Nephron (organoid): ENCODE data around the gene HCN2.
A peak's percentile ranks its signal among the peaks of the same experiment; 100 is the strongest.

Source experiments
- H3K27ac Mint-ChIP-seq, 3 experiments: 2 replicates each; pipeline ENCODE4 v1.8.0; 2020; ENCODE audit warnings: mixed read lengths in 3 of 3, mild to moderate bottlenecking in 2 of 3, moderate library complexity in 1 of 3
- H3K27me3 Mint-ChIP-seq: 2 replicates; pipeline ENCODE4 v1.8.0; 2021; ENCODE audit warnings: low read depth, mild to moderate bottlenecking, moderate library complexity, mixed read lengths
- H3K36me3 Mint-ChIP-seq: 2 replicates; pipeline ENCODE4 v1.8.0; 2020; ENCODE audit warnings: low read depth, mixed read lengths
- H3K4me1 Mint-ChIP-seq: 2 replicates; pipeline ENCODE4 v1.8.0; 2020; ENCODE audit warnings: mixed read lengths
- H3K4me3 Mint-ChIP-seq, 3 experiments: 2 replicates each; pipeline ENCODE4 v1.8.0; 2020; ENCODE audit warnings: mild to moderate bottlenecking in 3 of 3, mixed read lengths in 3 of 3, moderate library complexity in 2 of 3
- H3K9me3 Mint-ChIP-seq: 2 replicates; pipeline ENCODE4 v1.8.0; 2020; ENCODE audit warnings: mixed read lengths
- TF ChIP-seq, protein P1 (sequence below), 3 experiments: fragments of 200-600 bp; sonication (generic); IDR thresholded peaks; one replicate each; pipeline ENCODE4 v1.5.0; 2021; ENCODE audit warnings: antibody characterized with exemption in 3 of 3; ENCODE audit not compliant: unreplicated experiment in 3 of 3

Gene HCN2

GRCh38 chr19:656751-657559 lies 67.3 kb downstream of the HCN2 start:
- Mint-ChIP-seq H3K27ac (no peak overlapping the region), H3K27me3 (no peaks in the 10 kb centered on the region), H3K4me3 (no peak overlapping the region), H3K4me1 (peaks cover 42% of the 10 kb centered on the region), H3K9me3 (no peaks in the 10 kb centered on the region), H3K36me3 (peaks cover 4% of the 10 kb centered on the region)
- TF ChIP-seq, protein P1, sequence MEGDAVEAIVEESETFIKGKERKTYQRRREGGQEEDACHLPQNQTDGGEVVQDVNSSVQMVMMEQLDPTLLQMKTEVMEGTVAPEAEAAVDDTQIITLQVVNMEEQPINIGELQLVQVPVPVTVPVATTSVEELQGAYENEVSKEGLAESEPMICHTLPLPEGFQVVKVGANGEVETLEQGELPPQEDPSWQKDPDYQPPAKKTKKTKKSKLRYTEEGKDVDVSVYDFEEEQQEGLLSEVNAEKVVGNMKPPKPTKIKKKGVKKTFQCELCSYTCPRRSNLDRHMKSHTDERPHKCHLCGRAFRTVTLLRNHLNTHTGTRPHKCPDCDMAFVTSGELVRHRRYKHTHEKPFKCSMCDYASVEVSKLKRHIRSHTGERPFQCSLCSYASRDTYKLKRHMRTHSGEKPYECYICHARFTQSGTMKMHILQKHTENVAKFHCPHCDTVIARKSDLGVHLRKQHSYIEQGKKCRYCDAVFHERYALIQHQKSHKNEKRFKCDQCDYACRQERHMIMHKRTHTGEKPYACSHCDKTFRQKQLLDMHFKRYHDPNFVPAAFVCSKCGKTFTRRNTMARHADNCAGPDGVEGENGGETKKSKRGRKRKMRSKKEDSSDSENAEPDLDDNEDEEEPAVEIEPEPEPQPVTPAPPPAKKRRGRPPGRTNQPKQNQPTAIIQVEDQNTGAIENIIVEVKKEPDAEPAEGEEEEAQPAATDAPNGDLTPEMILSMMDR (IDR thresholded peaks at IDR 0.05; ENCODE audit: unreplicated experiment in 3 of 3), result no peak

GRCh38 chr19:657611-658010 lies 67.9 kb downstream of the HCN2 start:
- H3K4me3 Mint-ChIP-seq, result no peak overlapping the region
- H3K36me3 Mint-ChIP-seq, result peaks cover 4% of the 10 kb centered on the region
- H3K27me3 Mint-ChIP-seq, result no peaks in the 10 kb centered on the region
- no peak overlapping the region for H3K27ac Mint-ChIP-seq
- TF ChIP-seq, protein P1 (IDR thresholded peaks at IDR 0.05; ENCODE audit: unreplicated experiment in 3 of 3), result no peak
- no peaks in the 10 kb centered on the region for H3K9me3 Mint-ChIP-seq
- peaks cover 42% of the 10 kb centered on the region for H3K4me1 Mint-ChIP-seq

DNA sequence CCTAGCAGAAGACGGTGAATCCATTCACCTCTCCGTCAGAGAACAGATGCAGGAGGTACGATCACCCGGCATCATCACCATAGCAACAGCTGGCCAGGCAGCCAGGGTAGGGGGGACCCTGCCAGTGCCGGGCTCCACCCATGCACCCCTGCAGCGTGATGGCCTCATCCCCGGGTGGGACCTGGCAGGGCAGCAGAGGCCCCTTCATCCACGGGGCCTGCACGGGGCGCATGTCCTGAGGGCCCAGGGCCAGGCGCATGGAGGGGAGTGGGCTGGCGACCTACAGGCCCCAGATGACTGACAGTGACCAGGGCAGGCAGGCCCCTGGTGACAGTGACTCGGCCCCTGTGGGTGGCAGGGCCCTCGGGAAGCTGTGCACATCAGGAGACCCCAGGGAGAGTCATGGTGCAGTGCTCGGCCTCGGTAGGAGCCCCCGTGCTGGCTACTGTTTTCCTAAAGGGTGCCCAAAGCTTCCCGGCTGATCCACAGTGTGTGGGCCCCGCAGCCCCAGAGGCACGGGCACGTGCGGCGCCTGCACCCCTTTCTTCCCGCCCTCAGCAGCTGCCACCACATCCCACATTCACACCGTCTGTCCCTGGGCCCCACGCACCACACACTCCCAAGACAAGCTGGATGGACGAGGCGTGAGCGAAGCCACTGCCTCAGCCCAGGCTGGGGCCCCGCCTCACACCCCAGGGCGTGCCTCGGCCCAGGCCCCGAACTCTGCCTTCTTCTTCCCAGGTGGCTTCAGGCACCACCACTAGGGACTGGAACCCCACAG lies 68.6 kb downstream of the HCN2 start:
- peaks cover 42% of the 10 kb centered on the region for H3K4me1 Mint-ChIP-seq
- no peak overlapping the region for H3K4me3 Mint-ChIP-seq
- H3K9me3 Mint-ChIP-seq, result no peaks in the 10 kb centered on the region
- peaks cover 4% of the 10 kb centered on the region for H3K36me3 Mint-ChIP-seq
- no peaks in the 10 kb centered on the region for H3K27me3 Mint-ChIP-seq
- TF ChIP-seq, protein P1 (IDR thresholded peaks at IDR 0.05; ENCODE audit: unreplicated experiment in 3 of 3), result no peak
- H3K27ac Mint-ChIP-seq, result no peak overlapping the region

GRCh38 chr19:658916-659839 lies 69.5 kb downstream of the HCN2 start:
- H3K27me3 Mint-ChIP-seq, result no peaks in the 10 kb centered on the region
- H3K27ac Mint-ChIP-seq, result peak overlapping the region in 1 of 3 experiments; percentile 52
- peak overlapping the region; percentile 10 to 43 (median 11) for H3K4me3 Mint-ChIP-seq
- H3K9me3 Mint-ChIP-seq, result no peaks in the 10 kb centered on the region
- no peaks in the 10 kb centered on the region for H3K36me3 Mint-ChIP-seq
- TF ChIP-seq, protein P1 (IDR thresholded peaks at IDR 0.05; ENCODE audit: unreplicated experiment in 3 of 3), result no peak
- H3K4me1 Mint-ChIP-seq, result peaks cover 38% of the 10 kb centered on the region

GRCh38 chr19:660793-661426 lies 71.2 kb downstream of the HCN2 start:
- H3K27ac Mint-ChIP-seq, result peak overlapping the region; percentile 54 to 89 (median 88)
- H3K4me3 Mint-ChIP-seq, result peak overlapping the region; percentile 82 to 83 (median 83)
- H3K27me3 Mint-ChIP-seq, result no peaks in the 10 kb centered on the region
- no peaks in the 10 kb centered on the region for H3K36me3 Mint-ChIP-seq
- H3K9me3 Mint-ChIP-seq, result no peaks in the 10 kb centered on the region
- TF ChIP-seq, protein P1 (IDR thresholded peaks at IDR 0.05; ENCODE audit: unreplicated experiment in 3 of 3), result no peak
- peaks cover 33% of the 10 kb centered on the region for H3K4me1 Mint-ChIP-seq
